ENCODE data around the gene TXNL4A.

TXNL4A gene

DNA sequence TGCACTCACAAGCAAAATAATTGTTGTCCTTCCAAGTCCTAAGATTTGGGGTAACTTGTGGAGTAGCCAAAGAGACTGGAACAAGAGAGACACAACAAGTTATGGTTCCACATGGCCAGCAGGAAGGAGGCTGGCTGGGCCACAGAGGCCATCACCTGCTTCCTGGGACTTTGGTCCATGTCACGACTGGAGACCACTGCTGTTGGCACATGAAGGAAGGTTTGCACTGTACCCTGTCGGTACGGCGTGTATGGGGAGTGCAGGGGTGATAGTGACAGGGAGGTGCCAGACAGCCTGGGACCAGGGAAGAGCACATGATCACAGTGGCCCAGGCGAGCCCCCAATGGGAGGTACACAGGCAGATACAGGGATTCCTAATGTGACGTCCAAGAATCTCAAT lies 52.4 kb downstream of the TXNL4A start:
- DNase-seq (ENCODE audit: low spot score), result no peak

DNA sequence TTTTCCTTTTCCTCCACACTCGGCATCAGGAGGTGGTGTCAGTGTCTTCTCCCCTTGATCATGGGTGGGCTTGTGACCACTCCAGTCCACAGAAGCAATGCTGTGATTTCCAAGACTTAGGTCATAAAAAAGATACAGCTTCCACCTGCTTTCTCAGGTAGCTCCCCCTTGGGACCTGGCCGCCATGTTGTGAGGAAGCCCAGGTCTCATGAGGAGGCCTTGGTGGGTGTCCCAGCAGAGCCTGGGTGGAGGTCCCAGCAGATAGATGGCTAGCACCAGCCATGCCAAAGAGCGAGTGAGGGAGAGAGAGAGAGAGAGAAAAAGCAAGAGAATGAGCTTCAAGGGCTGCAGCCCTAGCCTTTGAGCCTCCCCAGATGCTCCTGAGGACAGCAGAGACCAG lies 52.9 kb downstream of the TXNL4A start:
- DNase-seq (ENCODE audit: low spot score), result no peak

- no peak for DNase-seq (ENCODE audit: low spot score)
Observed at GRCh38 chr18:79935098-79935480, 53.3 kb downstream of the TXNL4A start.

- no peak for DNase-seq (ENCODE audit: low spot score)
Observed at GRCh38 chr18:79934311-79935097, 53.9 kb downstream of the TXNL4A start.

GRCh38 chr18:79933765-79934164 lies 54.6 kb downstream of the TXNL4A start:
- no peak for DNase-seq (ENCODE audit: low spot score)

DNA sequence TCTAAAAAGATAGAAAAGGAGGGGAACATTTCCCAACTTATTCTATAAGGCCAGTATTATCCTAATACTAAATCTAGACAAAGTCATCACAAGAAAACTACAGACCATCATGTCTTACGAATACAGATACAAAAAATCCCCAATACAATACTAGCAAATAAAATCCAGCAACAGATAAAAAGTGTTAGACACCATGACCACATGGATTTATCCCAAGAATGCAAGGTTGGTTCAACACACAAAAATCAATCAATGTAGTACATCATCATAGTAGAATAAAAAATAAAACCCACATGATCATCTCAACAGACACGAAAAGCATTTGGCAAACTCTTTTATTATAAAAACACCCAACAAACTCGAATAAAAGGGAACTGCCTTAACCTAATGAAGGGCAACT lies 55.5 kb downstream of the TXNL4A start:
- no peak for DNase-seq (ENCODE audit: low spot score)

DNA sequence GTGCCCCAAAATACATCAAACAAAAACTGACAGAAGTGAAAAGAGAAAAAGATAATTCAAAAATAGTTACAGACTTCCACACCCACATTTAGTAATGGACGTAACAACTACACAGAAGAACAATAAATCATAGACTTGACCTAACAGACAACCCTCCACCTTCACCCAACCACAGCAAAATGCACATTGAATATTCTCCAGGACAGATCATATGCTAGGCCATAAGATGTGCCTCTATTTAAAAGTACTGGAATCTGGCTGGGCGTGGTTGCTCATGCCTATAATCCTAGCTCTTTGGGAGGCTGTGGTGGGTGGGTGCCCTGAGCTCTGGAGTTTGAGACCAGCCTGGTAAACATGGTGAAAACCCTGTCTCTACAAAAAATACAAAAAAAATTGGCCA lies 56.9 kb downstream of the TXNL4A start:
- DNase-seq (ENCODE audit: low spot score), result no peak

GRCh38 chr18:79930020-79930642 lies 58.2 kb downstream of the TXNL4A start:
- no peak for DNase-seq (ENCODE audit: low spot score)

DNA sequence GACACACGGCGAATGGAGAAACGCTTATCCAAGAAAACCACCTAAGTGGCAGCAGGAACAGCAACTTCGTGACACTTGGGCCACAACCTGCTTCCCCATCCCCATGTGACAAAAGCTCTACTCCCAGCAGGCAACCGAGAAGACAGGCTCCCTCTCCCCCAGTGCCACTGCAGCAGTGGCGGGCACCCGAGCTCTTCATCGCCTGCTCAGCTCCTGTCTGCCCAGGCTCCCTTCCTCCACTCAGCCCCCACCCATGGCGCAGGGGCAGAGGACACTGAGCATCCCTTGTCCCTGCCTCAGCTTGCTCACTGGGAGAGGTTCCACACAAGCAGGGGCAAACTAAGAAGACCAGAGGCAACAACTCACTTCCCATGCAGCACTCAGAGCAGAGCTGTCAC lies 59.8 kb downstream of the TXNL4A start:
- DNase-seq (ENCODE audit: low spot score), result no peak

DNA sequence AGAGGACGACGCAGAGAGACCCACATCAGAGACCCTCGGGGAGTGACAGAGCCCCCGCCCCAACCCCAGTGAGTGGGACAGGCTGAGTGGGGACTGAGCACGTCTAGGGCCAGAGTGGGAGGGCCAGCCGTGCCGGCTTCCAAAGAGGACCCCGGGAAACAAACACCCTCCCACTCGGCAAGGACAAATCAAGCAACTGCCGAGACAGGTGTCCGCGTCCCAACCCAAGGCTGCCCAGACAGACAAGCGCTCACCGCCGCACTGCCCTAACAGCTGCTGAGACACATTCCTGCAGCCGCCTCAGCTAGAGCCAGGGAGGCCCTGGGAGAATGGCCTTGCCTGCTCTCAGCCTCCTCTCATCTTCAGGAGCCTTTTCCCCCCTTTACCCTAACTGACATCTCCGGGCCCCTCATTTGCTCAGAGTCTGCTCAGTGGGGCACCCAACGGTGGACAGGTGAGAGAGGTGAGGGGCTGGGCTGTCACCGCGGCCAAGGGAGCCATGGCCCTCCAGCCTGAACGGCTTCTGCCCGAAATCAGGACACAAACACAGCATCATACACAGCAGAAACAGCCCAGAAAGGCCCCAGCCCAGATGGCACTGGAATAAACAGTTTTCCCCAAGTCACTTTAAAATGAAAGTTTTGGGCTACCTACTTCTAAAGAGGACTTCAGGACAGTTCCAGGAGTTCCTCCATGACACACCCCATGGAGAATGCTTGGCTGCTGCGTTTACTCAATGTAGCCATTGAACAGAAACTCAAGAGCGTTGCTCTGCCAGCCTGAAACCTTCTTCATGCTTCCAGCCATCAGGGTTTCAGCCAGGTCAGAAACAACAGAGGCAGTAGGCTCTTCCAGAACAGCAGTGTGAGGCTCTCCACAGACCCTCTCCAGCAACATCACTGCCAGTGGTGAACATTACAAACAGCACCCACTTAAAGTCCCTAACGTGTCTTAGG lies 60.5 kb downstream of the TXNL4A start:
- no peak for DNase-seq (ENCODE audit: low spot score)

DNA sequence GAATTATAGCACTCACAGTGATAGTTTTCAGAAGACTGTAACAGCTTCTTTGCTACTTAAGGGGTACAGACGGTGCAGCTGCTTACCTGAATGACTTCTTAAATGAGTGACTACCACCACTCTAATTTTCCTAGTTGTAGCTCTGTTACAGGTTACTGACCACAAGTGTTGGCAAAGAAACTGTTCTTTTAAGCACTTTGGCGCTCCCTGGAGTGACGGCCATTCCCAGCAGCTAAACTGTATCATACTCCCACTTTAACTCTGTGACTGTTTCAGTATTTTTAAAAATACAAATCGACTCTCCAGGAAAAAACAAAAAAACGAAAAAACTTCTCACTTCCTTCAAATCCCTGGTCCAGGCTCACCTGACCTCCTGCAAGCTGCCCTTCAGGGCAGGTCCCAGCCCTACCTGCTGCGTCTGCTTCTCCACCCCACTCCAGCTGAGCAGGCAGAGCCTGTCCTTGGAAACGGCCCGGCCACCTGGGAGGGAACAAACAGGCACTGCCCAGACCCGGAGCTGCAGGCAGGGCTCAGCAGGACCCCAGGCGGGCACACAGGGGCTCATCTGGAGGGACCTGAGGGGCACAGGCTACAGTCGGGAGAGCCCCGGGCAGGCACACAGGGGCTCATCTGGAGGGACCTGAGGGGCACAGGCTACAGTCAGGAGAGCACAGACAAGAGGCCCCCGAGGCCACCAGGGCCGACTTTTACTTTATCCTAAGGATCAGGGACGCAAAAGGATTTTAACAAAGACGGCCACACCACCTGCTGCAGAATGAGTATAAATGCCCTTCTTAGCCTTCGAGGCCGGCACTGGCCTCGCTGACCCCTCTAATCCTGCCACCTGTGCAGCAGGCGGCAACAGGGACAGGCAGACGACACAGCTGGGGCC lies 61.4 kb downstream of the TXNL4A start:
- no peak for DNase-seq (ENCODE audit: low spot score)

GRCh38 chr18:79926306-79926705 lies 62.1 kb downstream of the TXNL4A start:
- DNase-seq (ENCODE audit: low spot score), result no peak

- DNase-seq (ENCODE audit: low spot score), result no peak
Observed at GRCh38 chr18:79924814-79925731, 63.3 kb downstream of the TXNL4A start.

DNA sequence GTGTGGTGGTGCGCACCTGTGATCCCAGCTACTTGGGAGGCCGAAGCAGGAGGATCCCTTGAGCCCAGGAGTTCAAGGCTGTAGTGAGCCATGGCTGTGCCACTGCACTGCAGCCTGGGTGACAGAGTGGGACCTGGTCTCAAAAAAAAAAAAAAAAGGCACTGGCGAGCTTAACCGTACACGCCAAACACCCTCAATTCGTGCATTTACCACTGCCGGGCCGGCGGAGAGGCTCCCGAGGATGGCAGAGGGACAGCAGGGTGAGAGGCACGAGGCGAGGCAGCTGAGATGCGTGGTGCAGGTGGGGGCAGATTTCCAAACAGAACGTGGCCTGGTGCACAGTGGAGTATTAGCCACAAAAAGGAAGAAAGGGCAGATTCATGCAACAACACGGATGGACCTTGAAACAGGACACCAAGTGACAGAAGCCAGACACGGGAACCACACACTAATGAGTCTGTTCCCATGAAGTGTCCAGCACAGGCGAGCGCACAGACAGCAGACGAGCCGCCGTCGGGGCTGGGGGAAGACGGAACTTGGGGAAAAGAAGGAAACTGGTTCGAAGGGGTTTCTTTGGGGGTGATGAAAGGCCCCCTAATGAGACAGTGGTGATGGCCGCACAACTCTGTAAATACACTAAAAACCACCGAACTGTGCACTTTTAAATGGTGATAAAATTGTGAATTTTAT lies 64.3 kb downstream of the TXNL4A start:
- DNase-seq (ENCODE audit: low spot score), result no peak

DNA sequence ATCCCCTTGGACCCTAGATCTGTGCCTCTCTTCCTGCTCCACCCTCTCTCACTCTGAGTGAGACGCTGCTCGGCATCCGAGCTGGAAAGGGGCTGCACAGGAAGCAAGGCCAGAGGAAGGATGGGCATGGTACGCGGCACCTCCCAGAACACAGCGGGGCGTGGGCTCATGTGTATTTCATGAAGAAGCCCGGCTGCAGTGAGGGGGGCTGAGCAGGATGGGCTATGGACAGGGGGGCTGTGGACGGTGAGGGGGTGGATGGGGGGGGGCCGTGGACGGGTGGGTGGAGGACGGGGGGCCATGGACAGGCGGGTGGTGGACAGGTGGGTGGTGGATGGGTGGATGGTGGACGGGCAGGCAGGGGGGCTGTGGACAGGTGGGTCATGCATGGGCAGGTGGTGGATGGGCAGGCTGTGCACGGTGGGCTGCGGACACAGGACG lies 65.4 kb downstream of the TXNL4A start:
- DNase-seq (ENCODE audit: low spot score), result no peak

GRCh38 chr18:79921984-79922965 lies 66.1 kb downstream of the TXNL4A start:
- no peak for DNase-seq (ENCODE audit: low spot score)
